Spleen (tissue), 7 donors: ENCODE results near the gene SELENOW.

Experiments
- CTCF ChIP-seq, 11 experiments: fragments of 200-600 bp in 7 of 11; fragments of 450-650 bp in 4 of 11; sonication (generic) in 4 of 11; IDR thresholded peaks in 8 of 11; conservative IDR thresholded peaks in 3 of 11; 1 replicate in 7 of 11; 2 replicates in 4 of 11; pipeline versions ENCODE4 v1.4.0 to v1.8.0; 2016 to 2021; ENCODE audit warnings: antibody characterized with exemption in 11 of 11, inconsistent platforms in 4 of 11, mild to moderate bottlenecking in 1 of 11
- POLR2A ChIP-seq, 3 donors: fragments of 450-650 bp; IDR thresholded peaks; one replicate each; pipeline ENCODE4 v1.5.1; 2017; ENCODE audit warnings: antibody characterized with exemption in 3 of 3, mild to moderate bottlenecking in 1 of 3
- POLR2AphosphoS5 ChIP-seq, 3 donors: sonication (generic); formaldehyde crosslinking; IDR thresholded peaks; one replicate each; pipeline ENCODE4 v1.5.1; 2017; ENCODE audit warnings: antibody characterized with exemption in 3 of 3
- donor health status: DM: no; HTN: no; CAD: no; lungs with moderate emphysema.
- donor health status: DM: no; HTN: no; CAD: no.
- donor health status: DM: no; HTN: no; CAD: no.

GRCh38 chr19:47765523-47766358, 12.8 kb upstream of the SELENOW start:
- peak in 10 of 11 experiments; percentile 38 to 75 (median 62) for TF ChIP-seq CTCF (IDR thresholded peaks at IDR 0.05 in 8 of 11, conservative IDR thresholded peaks at IDR 0.05 in 3 of 11)
- TF ChIP-seq POLR2A (IDR thresholded peaks at IDR 0.05): no peak
- peak in 2 of 3 donors; percentile 36 to 45 for TF ChIP-seq POLR2AphosphoS5 (IDR thresholded peaks at IDR 0.05)
